Right lobe of liver (tissue), 4 donors: ENCODE measurements around the gene HLA-DQA1.

Experiments
- POLR2A ChIP-seq: fragments of 450-650 bp; IDR thresholded peaks from one replicate; pipeline ENCODE4 v1.6.1; 2017; ENCODE audit warnings: antibody characterized with exemption, mild to moderate bottlenecking
- TF ChIP-seq, protein P1 (sequence below), 4 donors: fragments of 200-600 bp in 3 of 4; fragments of 450-650 bp in 1 of 4; IDR thresholded peaks; one replicate each; pipeline versions ENCODE4 v1.5.1 to v1.8.0; 2016 to 2022; ENCODE audit warnings: antibody characterized with exemption in 4 of 4, mild to moderate bottlenecking in 2 of 4
- donor health status: DM: no; HTN: no; CAD: no.
- donor health status: DM: no; HTN: no; CAD: no.
- donor health status: DM: no; HTN: yes; CAD: no.

DNA sequence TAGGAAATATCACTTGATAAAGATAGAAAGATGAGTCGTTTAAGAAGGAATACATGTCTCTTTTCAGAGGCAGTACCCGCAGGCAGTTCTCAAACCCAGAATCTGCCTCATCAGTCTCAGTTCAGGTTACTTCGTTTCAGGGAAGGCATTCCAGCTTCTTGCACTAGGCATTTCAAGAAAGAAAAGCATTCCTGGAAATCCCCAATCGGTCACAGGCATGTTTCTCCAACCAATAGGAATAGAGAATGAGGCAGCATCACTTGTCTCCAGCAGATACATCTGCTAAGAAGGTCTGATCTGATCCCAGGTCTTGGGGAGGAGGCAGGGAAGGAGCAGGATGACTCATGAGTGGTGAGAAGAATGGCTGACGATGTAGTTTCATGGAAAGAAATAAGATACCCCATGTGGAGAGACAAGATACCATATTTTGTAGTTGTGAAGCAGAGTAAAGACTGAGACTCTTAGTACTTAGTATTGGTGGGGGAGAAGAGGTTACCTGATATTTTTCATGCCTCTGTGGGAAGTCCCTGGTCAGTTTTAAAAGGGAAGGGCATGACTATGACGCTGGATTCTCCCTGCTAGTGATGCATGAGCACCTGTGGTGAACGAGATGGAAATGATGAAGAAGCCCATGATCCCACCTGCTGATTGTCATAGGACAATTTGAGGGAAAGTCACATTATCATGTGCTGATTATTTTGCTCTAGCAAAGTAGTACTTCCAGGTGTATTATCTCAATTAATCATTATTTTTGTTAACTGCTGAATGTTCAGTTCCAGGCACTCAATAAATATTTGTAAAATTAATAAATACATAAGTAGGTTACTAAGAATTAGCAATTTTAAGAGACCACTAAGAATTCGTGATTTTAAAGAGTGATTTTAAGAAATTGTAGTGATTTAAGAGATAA lies 27.2 kb upstream of the HLA-DQA1 start:
- no peak for TF ChIP-seq POLR2A
- TF ChIP-seq, protein P1, sequence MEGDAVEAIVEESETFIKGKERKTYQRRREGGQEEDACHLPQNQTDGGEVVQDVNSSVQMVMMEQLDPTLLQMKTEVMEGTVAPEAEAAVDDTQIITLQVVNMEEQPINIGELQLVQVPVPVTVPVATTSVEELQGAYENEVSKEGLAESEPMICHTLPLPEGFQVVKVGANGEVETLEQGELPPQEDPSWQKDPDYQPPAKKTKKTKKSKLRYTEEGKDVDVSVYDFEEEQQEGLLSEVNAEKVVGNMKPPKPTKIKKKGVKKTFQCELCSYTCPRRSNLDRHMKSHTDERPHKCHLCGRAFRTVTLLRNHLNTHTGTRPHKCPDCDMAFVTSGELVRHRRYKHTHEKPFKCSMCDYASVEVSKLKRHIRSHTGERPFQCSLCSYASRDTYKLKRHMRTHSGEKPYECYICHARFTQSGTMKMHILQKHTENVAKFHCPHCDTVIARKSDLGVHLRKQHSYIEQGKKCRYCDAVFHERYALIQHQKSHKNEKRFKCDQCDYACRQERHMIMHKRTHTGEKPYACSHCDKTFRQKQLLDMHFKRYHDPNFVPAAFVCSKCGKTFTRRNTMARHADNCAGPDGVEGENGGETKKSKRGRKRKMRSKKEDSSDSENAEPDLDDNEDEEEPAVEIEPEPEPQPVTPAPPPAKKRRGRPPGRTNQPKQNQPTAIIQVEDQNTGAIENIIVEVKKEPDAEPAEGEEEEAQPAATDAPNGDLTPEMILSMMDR (IDR thresholded peaks at IDR 0.05), result no peak
